ENCODE data around the gene DNAH10. TPM values are rescaled to one million over a fixed set of nuclear protein-coding genes. Genes with fewer than 3 reads are reported as not detected.

DNAH10 gene
- total and polyA plus RNA-seq, 11 donors, result 0.04 to 0.45 (median 0.23) TPM; not detected in 4

- H3K4me1 ChIP-seq, result peaks cover 0 to 17% (median 0%) of the 10 kb centered on the region in 12 donors
- peaks cover 0 to 91% (median 74%) of the 10 kb centered on the region in 9 donors for H3K36me3 ChIP-seq
- no peak overlapping the region for H3K27ac ChIP-seq
- ATAC-seq (no peak), DNase-seq (no peak)
- H3K27me3 ChIP-seq, result no peaks in the 10 kb centered on the region
- peaks cover 0 to 12% (median 0%) of the 10 kb centered on the region in 12 donors for H3K9me3 ChIP-seq
- WGBS, 4 donors, result 89 to 93% (median 91%) methylated on average over 15 to 16 of the region's 16 CpGs
- intact Hi-C loops (cut with DNase I), result no loop called here
- no peak overlapping the region for H3K4me3 ChIP-seq
- TF ChIP-seq, protein P1, sequence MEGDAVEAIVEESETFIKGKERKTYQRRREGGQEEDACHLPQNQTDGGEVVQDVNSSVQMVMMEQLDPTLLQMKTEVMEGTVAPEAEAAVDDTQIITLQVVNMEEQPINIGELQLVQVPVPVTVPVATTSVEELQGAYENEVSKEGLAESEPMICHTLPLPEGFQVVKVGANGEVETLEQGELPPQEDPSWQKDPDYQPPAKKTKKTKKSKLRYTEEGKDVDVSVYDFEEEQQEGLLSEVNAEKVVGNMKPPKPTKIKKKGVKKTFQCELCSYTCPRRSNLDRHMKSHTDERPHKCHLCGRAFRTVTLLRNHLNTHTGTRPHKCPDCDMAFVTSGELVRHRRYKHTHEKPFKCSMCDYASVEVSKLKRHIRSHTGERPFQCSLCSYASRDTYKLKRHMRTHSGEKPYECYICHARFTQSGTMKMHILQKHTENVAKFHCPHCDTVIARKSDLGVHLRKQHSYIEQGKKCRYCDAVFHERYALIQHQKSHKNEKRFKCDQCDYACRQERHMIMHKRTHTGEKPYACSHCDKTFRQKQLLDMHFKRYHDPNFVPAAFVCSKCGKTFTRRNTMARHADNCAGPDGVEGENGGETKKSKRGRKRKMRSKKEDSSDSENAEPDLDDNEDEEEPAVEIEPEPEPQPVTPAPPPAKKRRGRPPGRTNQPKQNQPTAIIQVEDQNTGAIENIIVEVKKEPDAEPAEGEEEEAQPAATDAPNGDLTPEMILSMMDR (IDR thresholded peaks at IDR 0.05), result no peak
- no peak for TF ChIP-seq POLR2A (IDR thresholded peaks at IDR 0.05)
These were observed 177.9 kb downstream of the DNAH10 start for GRCh38 chr12:123939716-123940626.

- no peak overlapping the region for H3K4me3 ChIP-seq
- no peak for ATAC-seq
- H3K36me3 ChIP-seq, result peaks cover 0 to 91% (median 77%) of the 10 kb centered on the region in 9 donors
- H3K4me1 ChIP-seq, result peaks cover 0 to 17% (median 0%) of the 10 kb centered on the region in 12 donors
- H3K27me3 ChIP-seq, result no peaks in the 10 kb centered on the region
- WGBS, 4 donors, result 95 to 97% (median 97%) methylated on average over 7 to 9 of the region's 9 CpGs
- no peak overlapping the region for H3K27ac ChIP-seq
- no peak for DNase-seq
- TF ChIP-seq, protein P1 (IDR thresholded peaks at IDR 0.05), result no peak
- intact Hi-C loops (cut with DNase I), result no loop called here
- peaks cover 0 to 12% (median 0%) of the 10 kb centered on the region in 12 donors for H3K9me3 ChIP-seq
These were observed 178.5 kb downstream of the DNAH10 start for GRCh38 chr12:123940627-123940966.

GRCh38 chr12:123941000-123941399 lies 178.9 kb downstream of the DNAH10 start:
- 94 to 97% (median 97%) methylated on average over 4 to 9 of the region's 9 CpGs for WGBS, 4 donors
- no peak for ATAC-seq
- intact Hi-C loops (cut with DNase I), result no loop called here
- peaks cover 0 to 12% (median 0%) of the 10 kb centered on the region in 12 donors for H3K9me3 ChIP-seq
- DNase-seq, result no peak
- H3K4me1 ChIP-seq, result peaks cover 0 to 17% (median 0%) of the 10 kb centered on the region in 12 donors
- TF ChIP-seq POLR2A (IDR thresholded peaks at IDR 0.05), result no peak
- TF ChIP-seq, protein P1 (IDR thresholded peaks at IDR 0.05), result no peak
- H3K4me3 ChIP-seq, result no peak overlapping the region
- H3K27me3 ChIP-seq, result no peaks in the 10 kb centered on the region
- peak overlapping the region in 2 of 12 donors; percentile 8 to 69 for H3K27ac ChIP-seq
- H3K36me3 ChIP-seq, result peaks cover 0 to 88% (median 74%) of the 10 kb centered on the region in 9 donors

GRCh38 chr12:123941624-123942237 lies 179.6 kb downstream of the DNAH10 start:
- Histone ChIP-seq H3K27ac (peak overlapping the region in 3 of 12 donors; percentile 8 to 69 (median 19)), H3K36me3 (peaks cover 0 to 81% (median 67%) of the 10 kb centered on the region in 9 donors), H3K4me1 (peaks cover 0 to 17% (median 2%) of the 10 kb centered on the region in 12 donors), H3K27me3 (no peaks in the 10 kb centered on the region), H3K9me3 (peaks cover 0 to 12% (median 0%) of the 10 kb centered on the region in 12 donors), H3K4me3 (no peak overlapping the region)
- intact Hi-C loops (cut with DNase I), result no loop called here
- TF ChIP-seq, protein P1 (IDR thresholded peaks at IDR 0.05), result no peak
- no peak for TF ChIP-seq POLR2A (IDR thresholded peaks at IDR 0.05)
- ATAC-seq (no peak), DNase-seq (no peak)
- WGBS, 4 donors, result 90 to 95% (median 91%) methylated on average over 9 to 13 of the region's 13 CpGs
